OCI-LY3 (cell line): ENCODE data around the gene UGT3A2.

Experiments used
- H2AFZ ChIP-seq: fragments of 200-600, 300-600 bp; shearing (Covaris generic); 2 replicates; pipeline ENCODE4 v1.6.0; 2014; ENCODE audit warnings: antibody characterized with exemption, low read depth, low read length
- H3K27ac ChIP-seq: fragments of 200-600, 300-600 bp; sonication (generic); 2 replicates; pipeline ENCODE4 v1.5.1; 2014; ENCODE audit warnings: mild to moderate bottlenecking, low read length, moderate library complexity, mixed read lengths
- H3K27me3 ChIP-seq: fragments of 200-600, 300-600 bp; sonication (generic); 2 replicates; pipeline ENCODE4 v1.6.1; 2014; ENCODE audit warnings: low read depth, low read length, mixed read lengths
- H3K36me3 ChIP-seq: fragments of 200-600, 300-600 bp; sonication (generic); replicated peaks from 2 replicates; pipeline ENCODE3; 2014; ENCODE audit warnings: low read depth, low read length, mixed read lengths
- H3K4me1 ChIP-seq: fragments of 300-600, 200-600 bp; sonication (generic); 2 replicates; pipeline ENCODE4 v1.6.1; 2014; ENCODE audit warnings: low read length, mixed read lengths
- H3K4me2 ChIP-seq: fragments of 200-600, 300-600 bp; sonication (generic); 2 replicates; pipeline ENCODE4 v1.6.1; 2014; ENCODE audit warnings: low read length, mixed read lengths
- H3K4me3 ChIP-seq: fragments of 300-600, 200-600 bp; sonication (generic); 2 replicates; pipeline ENCODE4 v1.5.1; 2014; ENCODE audit warnings: antibody characterized with exemption, mild to moderate bottlenecking, low read length, moderate library complexity
- H3K79me2 ChIP-seq: fragments of 300-600, 200-600 bp; shearing (Covaris generic); 2 replicates; pipeline ENCODE4 v1.6.1; 2014; ENCODE audit warnings: mild to moderate bottlenecking, low read length, mixed read lengths
- H3K9ac ChIP-seq: fragments of 300-600, 200-600 bp; shearing (Covaris generic); 2 replicates; pipeline ENCODE4 v1.6.0; 2014; ENCODE audit warnings: mild to moderate bottlenecking, low read length, moderate library complexity
- H3K9me3 ChIP-seq: fragments of 200-600, 300-600 bp; shearing (Covaris generic); 2 replicates; pipeline ENCODE4 v1.6.1; 2014; ENCODE audit warnings: low read length, mixed read lengths; ENCODE audit not compliant: insufficient read depth
- H4K20me1 ChIP-seq: fragments of 200-600, 300-600 bp; sonication (generic); 2 replicates; pipeline ENCODE4 v1.6.1; 2016; ENCODE audit warnings: low read length, mixed read lengths; ENCODE audit not compliant: insufficient read depth
- EZH2phosphoT487 ChIP-seq: fragments of 200-600 bp; shearing (Covaris generic); IDR thresholded peaks from 2 replicates; pipeline ENCODE4 v1.6.1; 2018; ENCODE audit warnings: antibody characterized with exemption, mixed run types, low read depth
- TF ChIP-seq, protein P1 (sequence below): fragments of 200-600, 300-600 bp; sonication (generic); IDR thresholded peaks from 2 replicates; pipeline ENCODE4 v1.5.1; 2014; ENCODE audit warnings: antibody characterized with exemption, low read length, low read depth

The UGT3A2 gene

DNA sequence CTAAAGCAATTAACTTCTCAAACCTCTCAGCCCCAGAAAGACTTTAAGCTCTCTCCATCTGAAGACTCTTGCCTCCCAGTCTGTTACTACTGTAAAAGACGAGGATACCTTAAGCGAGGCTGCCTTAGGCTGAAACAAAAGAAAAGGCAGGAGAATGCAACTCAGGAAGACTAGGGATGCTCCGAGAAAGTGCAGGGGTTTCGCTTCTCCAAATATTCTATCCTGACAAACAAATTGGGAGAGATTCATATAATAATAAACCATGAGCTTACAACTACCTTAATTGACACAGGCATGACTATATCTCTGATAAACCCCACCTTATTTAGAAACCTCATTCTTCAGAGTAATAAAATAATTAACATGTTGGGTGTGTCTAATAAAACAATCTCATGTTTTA lies 70.6 kb downstream of the UGT3A2 start:
- no peak overlapping the region for H3K27ac ChIP-seq
- no peak overlapping the region for H3K4me3 ChIP-seq
- no peaks in the 10 kb centered on the region for H3K27me3 ChIP-seq
- H2AFZ ChIP-seq: no peak overlapping the region
- no peaks in the 10 kb centered on the region for H3K9me3 ChIP-seq
- no peaks in the 10 kb centered on the region for H3K79me2 ChIP-seq
- H3K4me2 ChIP-seq: no peak overlapping the region
- TF ChIP-seq, protein P1, sequence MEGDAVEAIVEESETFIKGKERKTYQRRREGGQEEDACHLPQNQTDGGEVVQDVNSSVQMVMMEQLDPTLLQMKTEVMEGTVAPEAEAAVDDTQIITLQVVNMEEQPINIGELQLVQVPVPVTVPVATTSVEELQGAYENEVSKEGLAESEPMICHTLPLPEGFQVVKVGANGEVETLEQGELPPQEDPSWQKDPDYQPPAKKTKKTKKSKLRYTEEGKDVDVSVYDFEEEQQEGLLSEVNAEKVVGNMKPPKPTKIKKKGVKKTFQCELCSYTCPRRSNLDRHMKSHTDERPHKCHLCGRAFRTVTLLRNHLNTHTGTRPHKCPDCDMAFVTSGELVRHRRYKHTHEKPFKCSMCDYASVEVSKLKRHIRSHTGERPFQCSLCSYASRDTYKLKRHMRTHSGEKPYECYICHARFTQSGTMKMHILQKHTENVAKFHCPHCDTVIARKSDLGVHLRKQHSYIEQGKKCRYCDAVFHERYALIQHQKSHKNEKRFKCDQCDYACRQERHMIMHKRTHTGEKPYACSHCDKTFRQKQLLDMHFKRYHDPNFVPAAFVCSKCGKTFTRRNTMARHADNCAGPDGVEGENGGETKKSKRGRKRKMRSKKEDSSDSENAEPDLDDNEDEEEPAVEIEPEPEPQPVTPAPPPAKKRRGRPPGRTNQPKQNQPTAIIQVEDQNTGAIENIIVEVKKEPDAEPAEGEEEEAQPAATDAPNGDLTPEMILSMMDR: no peak
- no peak for TF ChIP-seq EZH2phosphoT487
- no peaks in the 10 kb centered on the region for H4K20me1 ChIP-seq
- no peaks in the 10 kb centered on the region for H3K36me3 ChIP-seq
- H3K4me1 ChIP-seq: no peaks in the 10 kb centered on the region
- H3K9ac ChIP-seq: no peak overlapping the region

DNA sequence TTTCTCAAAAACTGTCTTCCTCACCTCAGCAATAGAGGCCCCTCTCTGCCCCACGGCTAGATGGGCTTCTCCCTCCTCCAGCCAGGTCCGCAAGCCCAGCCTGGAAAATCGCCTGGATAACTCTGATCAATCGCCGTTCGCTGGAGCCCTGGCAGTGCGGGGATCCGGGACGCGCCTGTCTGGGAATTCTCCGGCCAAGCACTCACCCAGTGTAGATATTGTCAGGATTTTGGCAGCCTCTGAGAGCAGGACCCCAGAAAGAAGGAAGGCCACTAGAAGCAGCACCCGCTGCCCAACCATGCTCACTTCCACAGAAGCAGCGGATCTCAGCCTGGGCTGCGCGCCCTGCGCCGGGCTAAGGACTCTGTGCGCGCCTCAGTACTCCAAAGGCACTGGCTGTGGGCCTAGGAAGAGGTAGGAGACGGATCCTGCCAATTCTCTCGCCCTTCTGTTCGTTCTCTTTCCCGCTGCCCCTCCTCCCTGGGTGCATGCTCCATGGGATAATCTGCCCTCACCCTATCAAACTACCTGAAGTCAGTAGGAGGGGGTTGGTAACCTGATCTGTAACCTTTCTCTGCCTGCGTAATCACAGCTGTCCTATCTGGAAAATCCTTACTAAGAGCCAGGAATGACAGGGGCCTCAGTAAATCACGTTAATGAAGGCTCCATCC lies 75.6 kb downstream of the UGT3A2 start, which contains the start of gene UGT3A1:
Gene UGT3A1, minus strand, starts transcription at position 450 of the 671 bp plus-strand sequence. Its CDS starts 150 bp downstream, at position 300.
- Histone ChIP-seq H3K4me1 (no peaks in the 10 kb centered on the region), H3K4me3 (no peak within 1 kb of the TSS), H3K27me3 (no peaks in the 10 kb centered on the region), H4K20me1 (no peaks in the 10 kb centered on the region), H3K36me3 (no peaks in the 10 kb centered on the region), H3K4me2 (no peak within 1 kb of the TSS), H3K79me2 (no peaks in the 10 kb centered on the region), H2AFZ (no peak within 1 kb of the TSS), H3K9me3 (no peaks in the 10 kb centered on the region), H3K27ac (no peak within 1 kb of the TSS), H3K9ac (no peak within 1 kb of the TSS)
- TF ChIP-seq EZH2phosphoT487: no peak
- TF ChIP-seq, protein P1: no peak

- Histone ChIP-seq H3K27me3 (no peaks in the 10 kb centered on the region), H3K27ac (no peak overlapping the region), H3K4me2 (no peak overlapping the region), H3K4me1 (no peaks in the 10 kb centered on the region), H4K20me1 (no peaks in the 10 kb centered on the region), H3K9ac (no peak overlapping the region), H3K36me3 (no peaks in the 10 kb centered on the region), H3K79me2 (no peaks in the 10 kb centered on the region), H2AFZ (no peak overlapping the region), H3K9me3 (no peaks in the 10 kb centered on the region), H3K4me3 (no peak overlapping the region)
- TF ChIP-seq, protein P1: no peak
- TF ChIP-seq EZH2phosphoT487: no peak
Measured at GRCh38 chr5:35990520-35990919, 76.2 kb downstream of the UGT3A2 start.

DNA sequence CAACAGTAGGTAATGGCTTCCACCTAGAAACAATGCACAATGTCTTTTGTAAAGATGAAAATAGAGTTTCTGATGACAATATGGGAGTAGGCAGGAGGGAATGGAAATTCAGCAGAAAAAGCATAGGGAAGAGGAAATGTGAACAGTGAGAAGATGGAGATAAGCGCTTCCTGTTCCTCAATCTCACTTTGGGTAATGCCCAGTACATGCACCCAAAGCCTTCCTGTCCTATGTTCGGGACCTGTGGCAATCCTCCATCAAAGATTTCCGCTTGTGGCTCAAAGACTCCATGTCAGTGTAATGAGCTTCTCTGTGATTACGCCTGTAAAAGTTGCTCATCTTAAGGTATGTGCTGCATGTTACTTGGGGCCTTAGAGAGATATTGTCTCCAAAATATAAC lies 78.2 kb downstream of the UGT3A2 start:
- Histone ChIP-seq H3K9me3 (no peaks in the 10 kb centered on the region), H4K20me1 (no peaks in the 10 kb centered on the region), H3K4me3 (no peak overlapping the region), H3K27ac (no peak overlapping the region), H3K36me3 (no peaks in the 10 kb centered on the region), H3K4me2 (no peak overlapping the region), H3K4me1 (no peaks in the 10 kb centered on the region), H2AFZ (no peak overlapping the region), H3K27me3 (no peaks in the 10 kb centered on the region), H3K79me2 (no peaks in the 10 kb centered on the region), H3K9ac (no peak overlapping the region)
- no peak for TF ChIP-seq EZH2phosphoT487
- TF ChIP-seq, protein P1: no peak
